ENCODE results near the gene ATAD3C.
"Not testable (repeated sequence)": the region's sequence is repeated elsewhere in the genome, so short reads cannot be mapped to it uniquely, and the experiment has no call there.

The ATAD3C gene

DNA sequence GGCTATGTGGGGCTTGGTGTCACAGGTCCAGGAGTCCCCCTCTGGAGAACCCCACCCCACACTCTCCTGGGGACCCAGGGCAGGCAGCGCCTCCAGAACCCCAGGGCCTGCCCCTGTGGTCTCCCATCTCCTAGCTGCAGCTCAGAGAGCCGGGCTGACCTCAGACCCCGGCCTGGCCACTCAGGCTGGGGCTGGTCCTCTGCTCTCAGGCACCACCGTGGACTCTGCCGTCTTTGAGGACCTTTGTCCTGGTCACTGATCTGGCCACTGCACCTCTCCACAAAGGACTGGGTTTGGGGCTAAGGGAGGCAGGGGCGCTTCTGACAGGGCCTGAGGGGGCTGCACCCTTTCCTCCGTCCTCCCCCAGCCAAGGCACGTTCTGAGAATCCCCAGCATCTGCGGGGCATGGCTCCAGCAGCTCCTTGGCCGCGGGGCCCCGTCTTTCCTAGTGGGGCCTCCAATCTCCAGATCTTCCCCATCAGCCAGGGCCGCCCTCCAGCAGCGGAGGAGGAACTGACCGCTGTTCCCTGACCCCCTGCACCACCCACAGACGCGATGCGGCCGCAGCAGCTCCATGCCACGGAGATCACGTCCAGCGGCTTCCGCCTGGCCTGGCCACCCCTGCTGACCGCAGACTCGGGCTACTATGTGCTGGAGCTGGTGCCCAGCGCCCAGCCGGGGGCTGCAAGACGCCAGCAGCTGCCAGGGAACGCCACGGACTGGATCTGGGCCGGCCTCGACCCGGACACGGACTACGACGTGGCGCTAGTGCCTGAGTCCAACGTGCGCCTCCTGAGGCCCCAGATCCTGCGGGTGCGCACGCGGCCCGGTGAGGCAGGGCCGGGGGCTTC, 10.7 kb upstream of the ATAD3C start:
- Histone ChIP-seq H3K27ac (no peak overlapping the region), H3K4me3 (no peak overlapping the region)

DNA sequence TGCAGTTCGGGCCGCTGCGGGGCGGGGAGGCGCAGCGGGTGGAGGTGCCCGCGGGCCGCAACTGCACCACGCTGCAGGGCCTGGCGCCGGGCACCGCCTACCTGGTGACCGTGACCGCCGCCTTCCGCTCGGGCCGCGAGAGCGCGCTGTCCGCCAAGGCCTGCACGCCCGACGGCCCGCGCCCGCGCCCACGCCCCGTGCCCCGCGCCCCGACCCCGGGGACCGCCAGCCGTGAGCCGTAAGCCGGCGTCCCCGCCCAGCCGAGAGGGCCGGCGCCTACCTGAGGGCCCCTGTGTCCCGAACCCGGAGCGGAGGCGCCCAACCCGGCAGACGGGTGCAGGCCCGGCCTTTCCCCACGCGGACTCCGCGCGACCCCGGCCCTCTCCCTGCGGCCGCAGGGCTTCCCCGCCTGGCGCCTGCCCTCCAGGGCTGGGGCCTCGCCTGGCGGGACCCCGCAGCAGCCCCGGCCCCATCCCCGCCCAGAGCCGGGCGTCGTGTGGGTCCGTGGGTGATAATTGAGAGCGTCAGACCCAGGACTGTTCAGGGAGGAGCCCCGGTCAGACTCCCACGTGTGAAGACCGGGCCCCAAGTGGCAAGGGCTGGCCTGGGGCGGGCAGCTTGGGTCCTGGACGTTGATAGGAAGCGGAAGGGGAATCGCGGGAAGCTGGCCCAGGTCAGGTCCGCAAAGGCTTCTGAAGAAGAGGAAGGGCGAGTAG, 9.8 kb upstream of the ATAD3C start:
- Histone ChIP-seq H3K4me3 (no peak overlapping the region), H3K27ac (no peak overlapping the region)

DNA sequence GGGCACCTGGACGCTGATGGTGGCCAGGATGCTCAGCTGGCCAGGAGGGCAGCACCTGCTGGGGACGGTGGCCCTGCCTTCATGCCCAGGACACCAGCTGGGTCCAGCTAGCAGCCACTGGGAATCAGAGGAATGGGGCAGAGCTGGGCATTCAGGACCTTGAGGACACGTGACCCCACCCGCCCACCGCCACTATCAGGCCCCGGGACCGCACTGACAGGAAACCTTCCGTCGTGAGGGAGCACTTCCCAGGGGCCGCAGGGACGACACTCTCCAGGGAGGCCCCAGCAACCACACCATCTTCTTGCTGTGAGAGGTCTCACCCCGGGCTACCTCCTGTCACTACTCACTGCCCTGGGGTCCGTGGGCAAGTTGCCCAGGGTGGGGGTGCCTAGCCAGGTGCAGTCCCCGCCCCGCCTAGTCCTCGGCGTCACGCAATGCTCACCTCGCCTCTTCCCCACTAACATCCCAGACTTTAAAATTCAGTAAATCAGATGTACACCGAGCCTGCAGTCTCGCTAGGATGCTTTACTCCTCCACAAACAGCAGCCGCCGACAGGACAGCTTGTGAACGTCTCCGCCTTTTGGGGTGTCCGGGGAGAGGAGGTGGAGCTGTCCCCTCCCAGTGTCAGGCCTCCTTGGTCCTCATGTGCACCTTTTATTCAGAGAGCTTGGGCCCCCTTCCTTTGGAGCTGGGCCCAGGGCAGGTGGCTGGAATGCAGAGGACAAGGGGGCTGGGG, 9.1 kb upstream of the ATAD3C start:
- H3K4me3 ChIP-seq: no peak overlapping the region

DNA sequence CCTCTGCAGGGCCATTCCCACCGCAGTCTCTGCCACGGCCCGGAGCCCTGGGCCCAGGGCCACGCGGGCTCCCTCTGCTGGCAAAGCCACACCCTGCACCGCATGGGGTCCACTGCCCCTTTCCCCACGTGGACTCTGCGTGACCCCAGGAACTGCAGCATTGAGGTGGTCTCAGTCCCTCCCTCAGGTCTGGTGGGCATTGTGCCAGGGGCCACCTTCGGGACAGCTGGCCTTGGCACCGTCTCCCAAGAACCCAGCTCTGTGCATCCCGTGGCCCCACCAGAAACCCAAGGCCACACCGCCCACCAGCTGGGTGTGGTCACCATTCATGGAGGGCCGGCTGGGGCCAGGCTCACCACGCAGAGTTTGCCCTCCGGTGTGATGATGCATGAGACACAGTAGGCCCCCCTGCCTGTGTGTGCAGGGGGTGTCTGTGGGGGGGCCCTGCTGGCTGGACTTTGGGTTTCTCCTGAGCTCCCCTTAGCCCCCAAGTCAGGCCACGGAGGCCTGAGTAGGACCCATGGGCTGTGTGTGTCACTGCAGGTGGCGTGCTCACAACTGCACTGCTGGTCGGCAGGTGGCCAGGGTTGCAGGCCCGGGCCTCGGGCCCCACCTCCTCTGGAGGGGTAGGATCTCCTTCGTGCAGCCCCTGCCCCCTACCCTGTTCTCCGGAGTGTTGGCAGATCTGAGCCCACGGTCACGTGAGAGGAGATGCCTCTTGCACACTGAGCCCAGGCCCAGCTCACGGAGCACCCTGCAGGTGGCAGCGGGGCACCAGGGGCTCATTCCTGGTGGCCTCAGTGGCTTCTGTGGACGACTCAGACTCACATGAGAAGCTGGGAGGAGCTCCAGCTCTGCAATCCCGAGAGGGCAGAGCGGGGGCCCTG, 8.2 kb upstream of the ATAD3C start:
- H3K4me3 ChIP-seq: no peak overlapping the region
- H3K27ac ChIP-seq: no peak overlapping the region

More for the DNA sequence above, 9.1 kb upstream of the ATAD3C start:
- H3K27ac ChIP-seq: no peak overlapping the region

DNA sequence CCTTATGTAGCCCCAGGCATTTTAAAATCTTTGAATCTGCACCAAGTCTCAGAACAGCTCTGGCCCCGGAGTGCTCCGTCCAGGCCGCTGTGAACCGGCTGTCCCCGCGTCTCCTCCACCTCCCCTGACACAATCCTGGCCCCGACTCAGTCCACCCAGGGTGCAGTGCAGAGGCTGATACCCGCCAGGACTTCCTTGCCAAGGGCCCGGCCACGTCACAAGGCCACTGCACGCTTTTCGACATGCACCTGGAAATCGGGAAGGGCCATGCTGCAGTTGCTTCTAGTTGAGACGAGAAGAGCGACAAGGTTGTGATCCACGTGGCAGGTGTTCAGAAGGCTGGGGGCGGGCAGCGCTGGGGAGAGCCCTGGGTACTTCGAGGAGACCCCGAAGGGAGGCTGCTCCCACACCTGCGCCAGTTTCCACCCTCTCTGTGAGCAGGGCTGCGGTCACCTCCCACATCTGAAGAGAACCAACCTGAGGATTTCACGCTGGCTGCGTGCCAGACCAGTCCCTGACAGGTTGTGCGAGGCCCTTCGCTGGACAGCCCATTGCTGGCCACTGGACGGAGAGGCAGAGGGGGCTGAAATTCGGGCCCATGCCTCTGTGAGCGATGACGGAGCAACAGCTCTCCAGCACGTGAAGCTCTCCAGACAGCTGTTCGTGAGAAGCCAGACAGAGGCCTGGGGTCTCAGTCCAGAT, 7.3 kb upstream of the ATAD3C start:
- no peak overlapping the region for H3K27ac ChIP-seq
- no peak overlapping the region for H3K4me3 ChIP-seq

DNA sequence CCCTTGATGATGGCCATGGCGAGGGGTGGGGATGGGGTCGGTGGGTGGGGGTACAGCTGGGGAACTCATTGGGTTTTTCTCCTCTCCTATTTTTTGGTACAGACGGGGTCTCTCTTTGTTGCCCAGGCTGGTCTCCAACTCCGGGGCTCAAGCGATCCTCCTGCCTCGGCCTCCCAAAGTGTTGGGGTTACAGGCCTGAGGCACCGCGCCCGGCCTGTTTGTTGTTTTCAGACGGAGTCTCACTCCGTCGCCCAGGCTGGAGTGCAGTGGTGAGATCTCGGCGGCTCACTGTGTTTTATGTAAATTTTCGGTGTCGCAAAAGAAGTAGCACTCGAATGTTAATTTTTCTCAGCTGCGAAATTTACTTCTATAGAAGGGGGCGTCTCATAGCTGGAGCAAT, 2.9 kb upstream of the ATAD3C start:
- not testable (repeated sequence) for H3K27ac ChIP-seq, H3K4me3 ChIP-seq

DNA sequence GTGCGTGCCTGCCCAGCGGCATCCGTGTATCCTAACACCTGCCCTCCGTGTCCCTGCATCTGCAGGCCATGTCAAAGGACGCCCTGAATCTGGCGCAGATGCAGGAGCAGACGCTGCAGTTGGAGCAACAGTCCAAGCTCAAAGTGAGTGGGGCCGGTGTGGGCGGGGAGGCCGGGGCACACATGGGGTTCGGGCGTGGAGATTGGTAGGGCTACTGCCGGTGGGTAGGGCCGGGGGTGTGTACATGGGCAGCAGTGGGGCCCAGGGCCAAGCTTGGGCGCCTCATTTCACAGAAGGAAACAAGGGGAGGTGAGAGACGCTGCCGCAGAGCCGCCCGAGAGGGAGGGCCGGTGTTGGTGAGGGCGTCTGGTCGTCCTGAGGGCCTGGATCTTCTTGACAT, 1.1 kb downstream of the ATAD3C start:
- H3K4me3 ChIP-seq, H3K27ac ChIP-seq: not testable (repeated sequence)

DNA sequence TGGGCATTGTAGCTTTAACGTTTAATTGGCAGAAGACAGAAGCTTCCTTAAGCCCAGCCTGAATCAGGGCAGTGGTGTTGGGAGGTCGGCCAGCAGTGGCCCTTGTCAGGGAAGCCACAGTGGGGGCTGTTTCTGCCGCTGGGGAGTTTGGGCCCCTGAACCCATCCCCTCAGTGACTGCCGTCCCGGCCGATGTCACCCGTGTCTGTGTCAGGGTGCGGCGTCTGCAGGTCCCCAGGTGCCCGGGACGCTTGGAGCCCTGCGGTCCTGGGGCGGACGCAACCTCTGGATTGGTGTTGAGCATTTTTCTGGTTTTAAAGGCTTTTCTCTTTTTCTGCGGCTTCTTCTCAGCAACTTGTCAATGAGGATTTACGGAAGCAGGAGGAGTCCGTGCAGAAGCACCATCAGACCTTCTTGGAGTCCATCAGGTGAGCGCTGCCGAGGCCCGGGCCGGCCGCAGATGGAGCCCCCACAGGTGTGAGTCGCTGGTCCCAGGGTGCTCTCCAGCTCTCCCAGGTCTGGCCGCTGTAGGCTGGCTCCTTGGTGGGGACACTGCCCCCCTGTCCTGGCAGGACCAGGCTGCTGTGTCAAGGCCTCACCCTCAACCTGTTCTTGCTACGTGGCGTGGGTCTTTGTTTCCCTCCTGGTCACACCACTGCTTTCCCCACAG, 2.3 kb downstream of the ATAD3C start:
- H3K27ac ChIP-seq: no peak overlapping the region
- H3K4me3 ChIP-seq: no peak overlapping the region

DNA sequence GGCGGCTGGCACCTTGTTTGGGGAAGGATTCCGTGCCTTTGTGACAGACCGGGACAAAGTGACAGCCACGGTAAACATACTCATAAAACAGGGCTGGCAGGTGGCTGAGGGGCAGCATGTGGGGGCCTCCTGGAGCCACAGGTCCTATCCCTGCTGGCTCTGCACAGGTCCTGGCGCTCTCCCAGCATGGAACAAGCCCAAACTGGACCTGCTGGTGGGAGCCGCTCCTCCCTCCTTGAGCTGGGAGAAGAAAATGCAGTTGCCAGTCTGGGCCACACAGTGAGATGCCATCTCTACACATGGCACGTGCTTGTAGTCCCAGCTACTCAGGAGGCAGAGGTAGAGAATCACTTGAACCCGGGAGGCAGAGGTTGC, 2.9 kb downstream of the ATAD3C start:
- H3K27ac ChIP-seq, H3K4me3 ChIP-seq: not testable (repeated sequence)

DNA sequence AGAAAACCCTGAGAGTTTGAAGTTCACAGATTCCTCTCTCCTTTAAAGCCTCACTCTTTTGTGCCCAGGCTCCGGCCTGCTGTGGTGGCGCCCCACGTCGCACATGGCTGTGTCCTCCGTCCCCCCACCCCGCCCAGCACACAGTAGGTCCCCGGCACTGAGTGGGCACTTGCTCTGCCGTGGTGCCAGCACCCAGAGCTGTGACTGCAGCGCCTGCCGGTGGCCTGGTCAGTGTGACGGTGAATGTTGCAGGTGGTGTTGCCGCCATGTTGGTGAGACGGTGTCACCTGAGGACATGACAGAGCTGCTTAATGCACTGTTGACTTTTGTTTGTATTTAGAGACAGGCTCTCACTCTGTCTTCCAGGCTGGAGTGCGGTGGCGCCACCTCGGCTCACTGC, 3.4 kb downstream of the ATAD3C start:
- H3K27ac ChIP-seq: no peak overlapping the region
- H3K4me3 ChIP-seq: no peak overlapping the region

DNA sequence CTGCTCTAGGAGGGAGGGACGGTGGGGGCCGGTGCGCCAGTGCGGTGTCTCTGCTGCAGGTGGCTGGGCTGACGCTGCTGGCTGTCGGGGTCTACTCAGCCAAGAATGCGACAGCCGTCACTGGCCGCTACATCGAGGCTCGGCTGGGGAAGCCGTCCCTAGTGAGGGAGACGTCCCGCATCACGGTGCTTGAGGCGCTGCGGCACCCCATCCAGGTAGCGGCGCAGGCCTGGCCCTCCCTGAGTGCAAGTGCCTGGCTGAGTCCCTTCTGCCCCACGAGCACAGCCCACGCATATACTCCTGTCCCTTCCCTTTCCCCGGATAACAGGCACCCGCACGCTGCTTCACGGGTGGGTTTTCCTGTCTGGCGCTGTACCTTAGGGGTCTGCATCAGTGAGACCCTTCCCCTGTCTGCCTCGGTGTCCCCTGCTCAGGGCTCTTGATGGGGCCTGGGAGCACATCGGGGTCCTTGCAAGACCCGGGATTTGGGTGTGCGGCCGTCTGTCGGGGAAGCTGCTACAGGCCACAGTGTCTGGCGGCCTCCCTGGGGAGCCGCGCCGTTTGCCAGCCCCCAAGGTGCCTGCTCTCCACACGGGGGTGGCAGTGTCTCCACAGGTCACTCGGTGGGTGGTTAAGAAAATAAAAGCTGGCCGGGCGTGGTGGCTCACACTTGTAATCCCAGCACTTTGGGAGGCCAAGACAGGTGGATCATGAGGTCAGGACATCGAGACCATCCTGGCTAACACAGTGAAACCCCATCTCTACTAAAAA, 5.0 kb downstream of the ATAD3C start:
- H3K27ac ChIP-seq, H3K4me3 ChIP-seq: not testable (repeated sequence)

DNA sequence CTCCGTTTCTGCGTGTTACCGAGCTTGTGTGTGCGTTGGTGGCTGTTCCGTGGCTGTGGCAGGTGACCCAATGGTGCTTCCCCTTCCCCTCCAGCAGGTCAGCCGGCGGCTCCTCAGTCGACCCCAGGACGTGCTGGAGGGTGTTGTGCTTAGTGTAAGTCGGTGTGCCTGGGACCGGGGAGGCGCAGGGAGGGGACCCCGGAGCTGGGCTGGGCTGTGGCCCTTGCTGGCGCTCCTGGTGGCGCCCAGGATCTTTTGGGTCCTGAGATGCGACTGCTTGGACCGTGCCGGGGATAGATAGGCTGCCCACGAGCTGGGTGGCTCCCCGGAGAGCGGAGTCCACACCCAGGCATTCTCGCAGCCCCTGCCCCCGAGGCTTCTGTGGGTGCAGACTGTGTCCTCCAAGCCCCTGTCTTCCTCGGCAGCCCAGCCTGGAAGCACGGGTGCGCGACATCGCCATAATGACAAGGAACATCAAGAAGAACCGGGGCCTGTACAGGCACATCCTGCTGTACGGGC, 5.9 kb downstream of the ATAD3C start:
- Histone ChIP-seq H3K27ac (no peak overlapping the region), H3K4me3 (no peak overlapping the region)

DNA sequence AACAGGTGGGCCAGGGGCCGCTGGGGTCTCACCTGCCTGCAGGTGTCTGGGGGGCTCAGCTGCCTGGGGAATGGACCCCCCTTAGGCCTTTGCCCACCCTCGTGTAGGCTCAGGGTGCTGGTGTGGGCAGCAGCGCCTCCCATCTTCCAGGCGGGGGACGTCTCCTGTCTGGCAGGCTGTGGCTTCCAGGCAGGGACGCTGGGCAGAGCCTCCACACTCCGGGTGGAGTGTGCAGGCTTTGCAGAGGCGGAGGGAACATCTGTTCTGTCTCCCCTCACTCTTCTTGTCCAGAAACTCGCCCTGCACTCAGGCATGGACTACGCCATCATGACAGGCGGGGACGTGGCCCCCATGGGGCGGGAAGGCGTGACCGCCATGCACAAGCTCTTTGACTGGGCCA, 6.4 kb downstream of the ATAD3C start:
- not testable (repeated sequence) for H3K27ac ChIP-seq

DNA sequence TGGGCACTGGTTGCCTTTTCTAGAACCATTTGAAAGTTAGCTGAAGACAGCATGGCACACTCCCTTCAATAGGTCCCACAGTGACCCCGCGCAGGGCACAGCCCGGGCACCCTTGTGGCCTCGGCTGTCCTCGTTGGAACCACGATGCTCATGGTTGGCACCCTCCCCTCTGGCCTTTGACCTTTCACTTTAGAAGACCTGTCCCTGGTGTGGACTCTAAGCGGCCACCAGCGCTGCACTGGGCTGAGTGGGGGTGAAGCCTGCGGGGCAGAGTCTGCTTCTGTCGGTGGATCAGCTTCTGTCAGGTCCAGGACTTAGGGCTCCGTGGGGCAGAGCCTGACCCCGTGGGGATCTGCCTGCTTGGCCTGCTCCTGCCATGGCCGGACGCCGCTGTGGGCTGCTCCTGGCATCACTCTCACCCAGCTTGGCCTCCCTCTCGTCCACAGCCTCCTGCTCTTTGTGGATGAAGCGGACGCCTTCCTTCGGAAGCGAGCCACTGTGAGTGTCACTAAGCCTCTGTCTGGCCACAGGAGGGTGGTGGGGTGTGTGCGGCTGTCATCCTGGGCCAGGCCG, 7.3 kb downstream of the ATAD3C start:
- H3K4me3 ChIP-seq, H3K27ac ChIP-seq: not testable (repeated sequence)

More for the DNA sequence above, 6.4 kb downstream of the ATAD3C start:
- H3K4me3 ChIP-seq: not testable (repeated sequence)

DNA sequence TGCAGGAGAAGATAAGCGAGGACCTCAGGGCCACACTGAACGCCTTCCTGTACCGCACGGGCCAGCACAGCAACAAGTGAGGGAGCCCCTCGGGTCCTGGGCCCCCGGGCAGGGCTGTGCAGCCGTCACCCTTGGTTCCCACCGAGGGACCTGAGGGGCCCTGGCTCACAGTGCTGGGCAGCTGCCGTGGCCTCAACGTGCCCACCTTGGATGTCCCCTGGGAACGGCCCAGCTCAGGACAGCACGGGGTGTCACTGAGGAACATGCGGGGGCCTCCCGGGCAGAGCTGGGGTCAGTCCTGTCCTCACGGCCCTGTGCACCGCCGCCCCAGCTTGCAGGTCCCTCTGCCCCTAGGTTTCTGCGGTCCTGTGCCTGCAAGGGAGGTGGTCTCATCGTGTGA, 9.7 kb downstream of the ATAD3C start:
- not testable (repeated sequence) for H3K27ac ChIP-seq, H3K4me3 ChIP-seq

DNA sequence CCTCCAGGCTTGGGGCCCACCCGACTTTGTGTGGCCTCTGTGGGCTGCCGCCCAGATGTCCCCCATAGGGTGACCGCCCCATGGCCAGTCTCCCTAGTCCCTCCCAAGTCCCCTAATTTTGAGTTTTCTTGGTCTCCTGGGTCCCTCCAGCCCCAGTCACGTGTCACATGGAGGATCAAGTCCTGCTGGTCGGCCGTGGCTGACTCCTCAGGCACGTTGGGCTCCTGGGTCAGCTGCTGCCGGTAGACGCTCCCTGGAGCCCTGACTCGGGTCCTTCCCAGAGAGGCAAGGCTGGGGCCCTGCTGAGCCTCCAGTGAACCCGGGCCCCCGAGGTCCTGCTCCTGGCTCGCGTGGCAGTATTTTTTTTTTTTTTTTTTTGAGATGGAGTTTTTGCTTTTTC, 10.2 kb downstream of the ATAD3C start:
- H3K4me3 ChIP-seq, H3K27ac ChIP-seq: not testable (repeated sequence)

DNA sequence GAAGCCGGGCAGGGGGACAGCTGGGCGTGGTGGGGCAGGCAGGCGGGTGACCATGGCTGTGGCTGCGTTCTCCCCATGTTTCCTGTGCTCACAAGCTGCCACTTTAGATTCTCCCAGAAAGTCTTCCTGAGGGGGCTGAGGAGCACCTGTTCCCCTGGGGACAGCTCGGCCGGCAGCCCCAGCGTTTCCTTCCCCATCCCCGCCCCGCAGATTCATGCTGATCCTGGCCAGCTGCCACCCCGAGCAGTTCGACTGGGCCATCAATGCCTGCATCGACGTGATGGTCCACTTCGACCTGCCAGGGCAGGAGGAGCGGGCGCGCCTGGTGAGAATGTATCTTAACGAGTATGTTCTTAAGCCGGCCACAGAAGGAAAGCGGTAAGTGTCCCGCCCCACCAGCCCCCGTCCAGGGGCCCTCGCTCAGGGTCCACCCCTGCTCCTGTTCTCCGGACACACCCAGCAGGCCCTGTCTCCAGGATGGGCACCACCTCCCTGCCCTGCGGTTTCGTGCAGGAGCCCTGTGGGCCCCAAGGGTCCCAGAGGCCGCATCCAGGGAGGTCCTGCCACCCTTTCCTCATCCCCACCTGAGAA, 11.1 kb downstream of the ATAD3C start:
- H3K4me3 ChIP-seq: no peak overlapping the region
- H3K27ac ChIP-seq: no peak overlapping the region

Data from skin epidermis (tissue), 12 donors.